PFSK-1 (cell line): ENCODE measurements around the gene CFAP73.

ENCODE experiments used
- FOXP2 ChIP-seq: optimal IDR thresholded peaks from 2 replicates; pipeline ENCODE3; 2011; ENCODE audit warnings: borderline replicate concordance, control low read depth, inconsistent platforms; ENCODE audit not compliant: insufficient read depth; ENCODE audit errors: extremely low read length, extremely low read depth
- POLR2AphosphoS5 ChIP-seq: IDR thresholded peaks from 2 replicates; pipeline ENCODE4 v1.6.1; 2012; ENCODE audit warnings: low read depth, mild to moderate bottlenecking, control low read depth, low read length, moderate library complexity
- REST ChIP-seq, 2 experiments: IDR thresholded peaks; 2 replicates each; pipeline versions ENCODE4 v1.6.1 to v1.8.0; 2011 to 2012; ENCODE audit warnings: low read depth in 2 of 2, low read length in 2 of 2, control low read depth in 1 of 2, inconsistent platforms in 1 of 2, mild to moderate bottlenecking in 1 of 2, moderate library complexity in 1 of 2; ENCODE audit not compliant: insufficient read depth in 1 of 2
- SIN3A ChIP-seq: IDR thresholded peaks from 2 replicates; pipeline ENCODE4 v1.6.1; 2012; ENCODE audit warnings: mild to moderate bottlenecking, low read length, moderate library complexity, borderline replicate concordance; ENCODE audit not compliant: insufficient read depth
- TAF1 ChIP-seq: IDR thresholded peaks from 2 replicates; pipeline ENCODE4 v1.6.1; 2012; ENCODE audit warnings: low read length, control low read depth, borderline replicate concordance; ENCODE audit not compliant: insufficient read depth

Gene CFAP73

GRCh38 chr12:113157218-113157859 lies 7.8 kb downstream of the CFAP73 start:
- TF ChIP-seq POLR2AphosphoS5 (no peak), FOXP2 (no peak), REST (IDR thresholded peaks at IDR 0.05; ENCODE audit: insufficient read depth in 1 of 2, low read depth in 2 of 2, low read length in 2 of 2) (no peak)

GRCh38 chr12:113158439-113159203 lies 9.1 kb downstream of the CFAP73 start:
- TF ChIP-seq SIN3A (no peak), POLR2AphosphoS5 (no peak), TAF1 (no peak), REST (IDR thresholded peaks at IDR 0.05; ENCODE audit: insufficient read depth in 1 of 2, low read depth in 2 of 2, low read length in 2 of 2) (no peak), FOXP2 (no peak)

GRCh38 chr12:113159937-113160336 lies 10.4 kb downstream of the CFAP73 start:
- TF ChIP-seq TAF1 (no peak), SIN3A (no peak), FOXP2 (no peak), POLR2AphosphoS5 (no peak), REST (IDR thresholded peaks at IDR 0.05; ENCODE audit: insufficient read depth in 1 of 2, low read depth in 2 of 2, low read length in 2 of 2) (no peak)

GRCh38 chr12:113161415-113162016 lies 12.0 kb downstream of the CFAP73 start:
- TF ChIP-seq FOXP2 (no peak), TAF1 (no peak), REST (IDR thresholded peaks at IDR 0.05; ENCODE audit: insufficient read depth in 1 of 2, low read depth in 2 of 2, low read length in 2 of 2) (no peak), POLR2AphosphoS5 (no peak), SIN3A (no peak)
